Endothelial cell of umbilical vein (primary cell): Measurements from ENCODE around the gene TSACC. TPM values are rescaled to one million over a fixed set of nuclear protein-coding genes. Genes with fewer than 3 reads are reported as not detected.

Experiments
- BruUV-seq: library from RNA; stranded (reverse); fragments of 400-500 nt; replicated peaks from 2 replicates; lab custom pipeline; 2021; lab: Mats Ljungman, UMichigan
- CTCF ChIA-PET: fragments of 300-600, 350-600 bp; sonication (Branson Sonifier 250); formaldehyde crosslinking; loops from one replicate; lab custom pipeline; 2021; ENCODE audit warnings: antibody characterized with exemption, inconsistent platforms; lab: Charles Lee
- POLR2A ChIA-PET: fragments of 300-600, 350-600 bp; sonication (Branson Sonifier 250); formaldehyde crosslinking; loops from one replicate; lab custom pipeline; 2021; ENCODE audit warnings: antibody characterized with exemption, inconsistent platforms; lab: Charles Lee
- DNase-seq: peaks from one replicate; pipeline ENCODE4 v3.0.0-alpha.2; 2011; ENCODE audit warnings: low read depth, low spot score
- FAIRE-seq: peaks from 2 replicates; lab custom pipeline; 2011; peaks lifted over from hg19 to GRCh38; lab: Jason Lieb, UNC
- H2AFZ ChIP-seq: 2 replicates; pipeline ENCODE4 v1.6.0; 2012; ENCODE audit warnings: low read depth, low read length, control low read depth, inconsistent platforms
- H3K27ac ChIP-seq: 2 replicates; pipeline ENCODE4 v1.5.1; 2011; ENCODE audit warnings: low read depth, mild to moderate bottlenecking, control low read depth, low read length, moderate library complexity; ENCODE audit not compliant: insufficient read depth
- H3K27me3 ChIP-seq, 2 experiments: 2 replicates each; pipeline versions ENCODE4 v1.6.0 to v1.6.1; 2011; ENCODE audit warnings: low read length in 2 of 2, mixed read lengths in 1 of 2; ENCODE audit not compliant: control insufficient read depth in 2 of 2, insufficient read depth in 2 of 2
- H3K36me3 ChIP-seq, 2 experiments: 2 replicates in 1 of 2; 3 replicates in 1 of 2; pipeline ENCODE4 v1.5.1; 2011; ENCODE audit warnings: low read length in 2 of 2, mild to moderate bottlenecking in 1 of 2, moderate library complexity in 1 of 2; ENCODE audit not compliant: control insufficient read depth in 2 of 2, insufficient read depth in 2 of 2; ENCODE audit errors: extremely low read depth in 1 of 2
- H3K4me1 ChIP-seq: 3 replicates; pipeline ENCODE4 v1.5.1; 2011; ENCODE audit warnings: mild to moderate bottlenecking, low read length; ENCODE audit not compliant: control insufficient read depth, insufficient read depth; ENCODE audit errors: extremely low read depth
- H3K4me2 ChIP-seq: 2 replicates; pipeline ENCODE4 v1.6.1; 2011; ENCODE audit warnings: low read length, control low read depth, mixed read lengths; ENCODE audit not compliant: insufficient read depth
- H3K4me3 ChIP-seq, 3 experiments: fragments of 200-600 bp in 1 of 3; sonication (generic), shearing (Covaris generic) in 1 of 3; replicated peaks in 1 of 3; 2 replicates each; pipeline ENCODE4 v1.5.1; 2011 to 2016; ENCODE audit warnings: control low read depth in 3 of 3, low read length in 3 of 3, mild to moderate bottlenecking in 2 of 3, inconsistent platforms in 1 of 3, low read depth in 1 of 3, moderate library complexity in 1 of 3; ENCODE audit not compliant: insufficient read depth in 1 of 3
- H3K79me2 ChIP-seq: 2 replicates; pipeline ENCODE4 v1.6.0; 2012; ENCODE audit warnings: low read length, inconsistent platforms; ENCODE audit not compliant: control insufficient read depth, insufficient read depth
- H3K9ac ChIP-seq: replicated peaks from 2 replicates; pipeline ENCODE3; 2011; ENCODE audit warnings: low read length, control low read depth; ENCODE audit not compliant: insufficient read depth; ENCODE audit errors: extremely low read depth
- H3K9me1 ChIP-seq: replicated peaks from 3 replicates; pipeline ENCODE4 v1.6.0; 2011; ENCODE audit warnings: mild to moderate bottlenecking, low read length; ENCODE audit not compliant: control insufficient read depth, insufficient read depth; ENCODE audit errors: extremely low read depth
- H3K9me3 ChIP-seq: replicated peaks from 2 replicates; pipeline ENCODE4 v1.5.1; 2012; ENCODE audit warnings: low read length, inconsistent platforms; ENCODE audit not compliant: control insufficient read depth, insufficient read depth
- H4K20me1 ChIP-seq: replicated peaks from 2 replicates; pipeline ENCODE3; 2011; ENCODE audit warnings: mild to moderate bottlenecking, low read length; ENCODE audit not compliant: control insufficient read depth, insufficient read depth; ENCODE audit errors: extremely low read depth
- CTCF ChIP-seq, 2 donors: IDR thresholded peaks; 1 replicate in 1 of 2; 2 replicates in 1 of 2; pipeline ENCODE4 v1.5.1; 2011; ENCODE audit warnings: low read length in 2 of 2, mild to moderate bottlenecking in 2 of 2, moderate library complexity in 2 of 2, control low read depth in 1 of 2, inconsistent platforms in 1 of 2, low read depth in 1 of 2; ENCODE audit not compliant: insufficient read depth in 1 of 2; ENCODE audit errors: extremely low read depth in 1 of 2
- FOS ChIP-seq: IDR thresholded peaks from 2 replicates; pipeline ENCODE4 v1.6.1; 2011; ENCODE audit warnings: mild to moderate bottlenecking, low read length, moderate library complexity, borderline replicate concordance; ENCODE audit not compliant: insufficient read depth
- GATA2 ChIP-seq: IDR thresholded peaks from 2 replicates; pipeline ENCODE4 v1.7.0; 2011; ENCODE audit warnings: low read depth, mild to moderate bottlenecking, moderate library complexity, mixed read lengths, low read length; ENCODE audit not compliant: insufficient read length, insufficient read depth
- JUN ChIP-seq: IDR thresholded peaks from 2 replicates; pipeline ENCODE4 v1.6.1; 2011; ENCODE audit warnings: borderline replicate concordance, low read depth; ENCODE audit not compliant: insufficient read length, insufficient read depth
- MAX ChIP-seq: IDR thresholded peaks from 2 replicates; pipeline ENCODE4 v1.6.1; 2011; ENCODE audit not compliant: insufficient read depth, insufficient read length
- MYC ChIP-seq: IDR thresholded peaks from one replicate; pipeline ENCODE4 v1.6.1; 2011; ENCODE audit warnings: mild to moderate bottlenecking, low read depth, low read length
- POLR2A ChIP-seq: IDR thresholded peaks from 2 replicates; pipeline ENCODE4 v1.6.1; 2012; ENCODE audit warnings: low read depth, mild to moderate bottlenecking, control low read depth, low read length
- POLR2AphosphoS5 ChIP-seq: IDR thresholded peaks from 2 replicates; pipeline ENCODE4 v1.6.1; 2012; ENCODE audit warnings: low read depth, mild to moderate bottlenecking, control low read depth, low read length, moderate library complexity; ENCODE audit not compliant: insufficient read depth
- dilution Hi-C: fragments of 300-500 bp; cut with MboI; formaldehyde crosslinking; loops from one replicate; pipeline ENCODE4 v1.15.0; 2019; ENCODE audit warnings: low sequenced_read_pairs; ENCODE audit not compliant: extremely low pct_ligation_motif_present
- intact Hi-C: fragments of 100-400 bp; cut with micrococcal nuclease; formaldehyde crosslinking; loops from one replicate; pipeline ENCODE4 v1.10.0; 2022
- polyA plus RNA-seq, 4 experiments: library from polyadenylated mRNA; depleted of rRNA in 3 of 4; stranded (reverse) in 3 of 4; unstranded in 1 of 4; fragments of >200 nt; gene quantifications; 2 replicates each; pipeline versions ENCODE4 v1.2.1 to v1.2.3, GENCODE V29; 2011 to 2012; ENCODE audit warnings: missing spikeins in 1 of 4
- total RNA-seq: library from RNA; stranded (reverse); gene quantifications from 2 replicates; pipeline ENCODE4 v1.2.3, GENCODE V29; 2021

Gene TSACC
- total and polyA plus RNA-seq, 2 donors (not counting 3 experiments of a cell fraction or from before 2014, with no cell fraction given), result 0.69 to 0.94 TPM

DNA sequence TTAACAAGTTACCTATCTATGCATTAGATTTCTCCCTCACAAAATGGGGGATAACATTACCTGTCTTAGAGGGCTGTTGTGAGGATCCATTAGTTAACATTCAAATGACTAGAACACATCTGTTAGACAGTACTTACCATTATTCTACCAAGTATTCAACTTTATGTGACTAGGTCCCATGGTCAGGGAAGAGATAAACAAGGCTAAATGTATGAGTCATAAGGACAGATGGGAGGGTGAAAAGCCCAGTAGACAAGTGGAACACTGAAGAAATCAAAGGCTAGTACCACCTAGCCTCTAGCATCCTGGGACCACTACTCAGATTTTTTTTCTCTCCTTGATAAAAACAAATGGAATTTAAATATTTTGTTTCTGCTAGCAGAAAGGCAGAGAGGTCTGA is 30.2 kb upstream of the TSACC start:
- H3K9ac ChIP-seq, result no peak overlapping the region
- intact Hi-C loops, result loop anchor here (1.0 kb wide), 1 partner anchor 10 kb away; no protein-coding TSS in a partner anchor
- H3K4me3 ChIP-seq, result no peak overlapping the region
- H3K4me1 ChIP-seq, result no peaks in the 10 kb centered on the region
- H3K36me3 ChIP-seq, result peaks cover 18 to 21% of the 10 kb centered on the region in 2 experiments
- TF ChIP-seq POLR2A, result no peak
- no peak for TF ChIP-seq POLR2AphosphoS5
- peak; percentile 31 for TF ChIP-seq JUN
- peak; percentile 39 for TF ChIP-seq FOS
- dilution Hi-C loops, result no loop called here
- H3K4me2 ChIP-seq, result no peak overlapping the region
- CTCF ChIA-PET, result interaction anchor here (1.2 to 3.2 kb wide), 2 partner anchors 11 to 13 kb away, joined by 3 to 12 read pairs; partner anchors contain the start of gene GLMP
- H3K9me1 ChIP-seq, result no peaks in the 10 kb centered on the region
- FAIRE-seq, result no peak
- no peak overlapping the region for H2AFZ ChIP-seq
- no peaks in the 10 kb centered on the region for H4K20me1 ChIP-seq
- POLR2A ChIA-PET, result no interaction called here
- peak; percentile 16 for DNase-seq
- BruUV-seq, result no TSS peak
- H3K79me2 ChIP-seq, result no peaks in the 10 kb centered on the region
- H3K27me3 ChIP-seq, result no peaks in the 10 kb centered on the region
- no peaks in the 10 kb centered on the region for H3K9me3 ChIP-seq
- H3K27ac ChIP-seq, result no peak overlapping the region

DNA sequence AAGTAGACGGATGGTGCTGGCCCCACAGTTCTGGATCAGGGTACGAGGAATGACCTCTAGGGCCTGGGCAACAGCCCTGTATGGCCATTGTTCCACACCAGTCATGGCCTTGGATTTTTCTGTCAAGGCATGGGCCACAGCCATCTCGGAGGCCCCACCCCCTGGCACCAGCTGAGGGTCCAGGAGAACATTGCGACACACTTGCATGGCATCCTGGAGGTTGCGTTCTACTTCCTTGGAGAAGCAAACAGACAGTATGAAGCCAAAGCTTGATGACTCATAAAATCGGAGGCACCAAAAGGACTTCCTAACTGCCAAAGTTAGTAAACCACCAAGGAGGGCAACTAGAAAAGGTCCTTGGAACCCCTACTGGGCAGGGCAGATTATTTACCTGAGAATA is 27.4 kb upstream of the TSACC start:
- H3K9ac ChIP-seq, result no peak overlapping the region
- H3K27ac ChIP-seq, result no peak overlapping the region
- no peaks in the 10 kb centered on the region for H3K9me3 ChIP-seq
- CTCF ChIA-PET, result no interaction called here
- dilution Hi-C loops, result no loop called here
- peaks cover 28 to 34% of the 10 kb centered on the region in 2 experiments for H3K36me3 ChIP-seq
- TF ChIP-seq JUN, result no peak
- TF ChIP-seq POLR2AphosphoS5, result no peak
- TF ChIP-seq GATA2, result no peak
- no peak for TF ChIP-seq POLR2A
- no peak for TF ChIP-seq FOS
- no peak for TF ChIP-seq MAX
- no peak for TF ChIP-seq MYC
- TF ChIP-seq CTCF (IDR thresholded peaks at IDR 0.05; ENCODE audit: extremely low read depth in 1 of 2, insufficient read depth in 1 of 2, low read depth in 1 of 2, low read length in 2 of 2), result no peak
- no peaks in the 10 kb centered on the region for H3K4me1 ChIP-seq
- BruUV-seq, result no TSS peak
- FAIRE-seq (no peak), DNase-seq (no peak)
- H3K4me3 ChIP-seq, result no peak overlapping the region
- H3K27me3 ChIP-seq, result no peaks in the 10 kb centered on the region
- no peaks in the 10 kb centered on the region for H4K20me1 ChIP-seq
- H2AFZ ChIP-seq, result no peak overlapping the region
- H3K79me2 ChIP-seq, result peaks cover 2% of the 10 kb centered on the region
- intact Hi-C loops, result no loop called here
- H3K9me1 ChIP-seq, result no peaks in the 10 kb centered on the region
- POLR2A ChIA-PET, result no interaction called here
- no peak overlapping the region for H3K4me2 ChIP-seq
